ENCODE measurements around the gene RBM44.

RBM44 gene

GRCh38 chr2:237858294-237859081 is 59.9 kb downstream of the RBM44 start:
- TF ChIP-seq, protein P1, sequence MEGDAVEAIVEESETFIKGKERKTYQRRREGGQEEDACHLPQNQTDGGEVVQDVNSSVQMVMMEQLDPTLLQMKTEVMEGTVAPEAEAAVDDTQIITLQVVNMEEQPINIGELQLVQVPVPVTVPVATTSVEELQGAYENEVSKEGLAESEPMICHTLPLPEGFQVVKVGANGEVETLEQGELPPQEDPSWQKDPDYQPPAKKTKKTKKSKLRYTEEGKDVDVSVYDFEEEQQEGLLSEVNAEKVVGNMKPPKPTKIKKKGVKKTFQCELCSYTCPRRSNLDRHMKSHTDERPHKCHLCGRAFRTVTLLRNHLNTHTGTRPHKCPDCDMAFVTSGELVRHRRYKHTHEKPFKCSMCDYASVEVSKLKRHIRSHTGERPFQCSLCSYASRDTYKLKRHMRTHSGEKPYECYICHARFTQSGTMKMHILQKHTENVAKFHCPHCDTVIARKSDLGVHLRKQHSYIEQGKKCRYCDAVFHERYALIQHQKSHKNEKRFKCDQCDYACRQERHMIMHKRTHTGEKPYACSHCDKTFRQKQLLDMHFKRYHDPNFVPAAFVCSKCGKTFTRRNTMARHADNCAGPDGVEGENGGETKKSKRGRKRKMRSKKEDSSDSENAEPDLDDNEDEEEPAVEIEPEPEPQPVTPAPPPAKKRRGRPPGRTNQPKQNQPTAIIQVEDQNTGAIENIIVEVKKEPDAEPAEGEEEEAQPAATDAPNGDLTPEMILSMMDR (IDR thresholded peaks at IDR 0.05; ENCODE audit: borderline replicate concordance, insufficient read depth, low read depth, low read length), result peak; percentile 72
- H3K4me3 ChIP-seq (ENCODE audit: low read depth, low read length), result no peak overlapping the region

DNA sequence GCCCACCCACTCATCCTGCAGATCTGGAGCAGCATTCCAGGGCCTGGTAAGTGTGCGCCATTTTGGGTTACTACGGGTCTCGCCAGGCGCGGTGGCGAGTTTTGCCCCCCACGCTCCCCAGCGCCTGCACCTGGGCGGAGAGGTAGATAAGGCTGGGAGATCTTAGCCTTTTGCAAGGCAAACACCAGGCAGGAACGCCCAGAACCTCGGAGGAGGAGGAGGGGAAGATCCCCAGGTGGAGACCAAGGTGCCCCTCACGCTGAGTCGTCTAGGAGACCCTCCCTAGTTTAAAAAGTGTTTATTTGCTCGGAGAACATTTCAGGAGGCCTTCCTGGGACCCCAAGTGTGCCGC is 60.5 kb downstream of the RBM44 start:
- TF ChIP-seq, protein P1 (IDR thresholded peaks at IDR 0.05; ENCODE audit: borderline replicate concordance, insufficient read depth, low read depth, low read length), result no peak
- no peak overlapping the region for H3K4me3 ChIP-seq (ENCODE audit: low read depth, low read length)

- TF ChIP-seq, protein P1 (IDR thresholded peaks at IDR 0.05; ENCODE audit: borderline replicate concordance, insufficient read depth, low read depth, low read length), result no peak
- no peak within 1 kb of the TSS for H3K4me3 ChIP-seq (ENCODE audit: low read depth, low read length)
Observed at GRCh38 chr2:237859533-237860272, 61.1 kb downstream of the RBM44 start, which contains the start of gene RAMP1. TSS of gene RAMP1 (plus strand) at chr2:237859623. CDS start at chr2:237859676, 53 bp downstream.

GRCh38 chr2:237860273-237860935 is 61.8 kb downstream of the RBM44 start:
- H3K4me3 ChIP-seq (ENCODE audit: low read depth, low read length), result no peak overlapping the region
- TF ChIP-seq, protein P1 (IDR thresholded peaks at IDR 0.05; ENCODE audit: borderline replicate concordance, insufficient read depth, low read depth, low read length), result no peak

DNA sequence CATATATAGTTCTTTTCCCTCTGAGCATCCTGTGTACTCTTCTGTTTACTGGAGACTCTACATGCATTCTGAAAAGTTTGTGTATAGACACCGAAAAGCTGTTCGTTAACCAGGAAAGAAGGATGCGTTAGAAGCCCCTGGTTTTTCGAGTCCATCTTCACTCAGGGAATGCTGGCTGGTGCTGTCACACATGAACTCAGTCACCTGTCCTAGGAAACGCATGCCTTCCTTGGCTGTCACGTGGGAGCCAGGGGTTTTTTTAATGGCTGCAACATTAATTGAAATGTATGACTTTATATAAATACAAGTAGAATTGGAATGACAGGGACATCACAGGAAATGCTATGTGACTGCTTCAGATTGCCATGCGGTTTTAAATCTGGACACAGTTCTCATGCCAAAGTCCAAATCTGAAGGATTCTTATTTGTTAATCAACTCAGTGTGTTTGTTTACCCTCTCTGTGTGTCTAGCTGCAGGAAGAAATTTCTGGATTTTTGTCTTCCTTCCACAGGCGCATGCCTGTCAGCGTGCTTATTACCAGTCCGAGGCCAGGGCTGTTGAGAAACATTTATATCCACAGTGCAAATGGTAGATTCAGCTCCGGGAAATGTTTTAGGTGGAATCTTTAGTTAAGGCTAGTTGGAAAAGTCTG is 63.4 kb downstream of the RBM44 start:
- TF ChIP-seq, protein P1 (IDR thresholded peaks at IDR 0.05; ENCODE audit: borderline replicate concordance, insufficient read depth, low read depth, low read length), result no peak
- no peak overlapping the region for H3K4me3 ChIP-seq (ENCODE audit: low read depth, low read length)

- TF ChIP-seq, protein P1 (IDR thresholded peaks at IDR 0.05; ENCODE audit: borderline replicate concordance, insufficient read depth, low read depth, low read length), result no peak
- H3K4me3 ChIP-seq (ENCODE audit: low read depth, low read length), result no peak overlapping the region
Observed at GRCh38 chr2:237862528-237862895, 63.9 kb downstream of the RBM44 start.

Data from GM12875 (cell line).